Heart left ventricle (tissue), 16 donors: ENCODE measurements around the gene DIAPH2. TPM values are rescaled to one million over a fixed set of nuclear protein-coding genes. Genes with fewer than 3 reads are reported as not detected.

Experiments
- ATAC-seq, 4 donors: fragments of 200-7000 bp; cut with Tn5 transposase; one replicate each; pipeline ENCODE4 v1.9.1; 2020 to 2022; ENCODE audit warnings: moderate library complexity in 4 of 4, mild to moderate bottlenecking in 3 of 4, moderate number of reproducible peaks in 1 of 4
- DNase-seq, 5 donors: peaks; one replicate each; pipeline ENCODE4 v3.0.0-alpha.2; 2020
- H3K27ac ChIP-seq, 12 donors: fragments of 200-600 bp; sonication (generic) in 4 of 12; one replicate each; pipeline versions ENCODE4 v1.5.0 to v1.8.0; 2016 to 2022; ENCODE audit warnings: mild to moderate bottlenecking in 2 of 12
- H3K27me3 ChIP-seq, 9 donors: fragments of 200-600 bp; sonication (generic) in 2 of 9; one replicate each; pipeline versions ENCODE4 v1.5.1 to v1.8.0; 2016 to 2022; ENCODE audit warnings: mild to moderate bottlenecking in 3 of 9
- H3K36me3 ChIP-seq, 9 donors: fragments of 200-600 bp; sonication (generic) in 2 of 9; one replicate each; pipeline versions ENCODE4 v1.5.0 to v1.8.0; 2018 to 2022; ENCODE audit warnings: mild to moderate bottlenecking in 2 of 9
- H3K4me1 ChIP-seq, 12 donors: fragments of 200-600 bp; sonication (generic) in 4 of 12; one replicate each; pipeline versions ENCODE4 v1.5.0 to v1.8.0; 2016 to 2022; ENCODE audit warnings: mild to moderate bottlenecking in 3 of 12
- H3K4me3 ChIP-seq, 12 donors: fragments of 200-600 bp; sonication (generic) in 4 of 12; one replicate each; pipeline versions ENCODE4 v1.5.0 to v1.8.0; 2017 to 2022; ENCODE audit warnings: mild to moderate bottlenecking in 9 of 12, moderate library complexity in 4 of 12
- H3K9me3 ChIP-seq, 12 donors: fragments of 200-600 bp; sonication (generic) in 4 of 12; one replicate each; pipeline versions ENCODE4 v1.5.0 to v1.8.0; 2016 to 2022; ENCODE audit warnings: mild to moderate bottlenecking in 1 of 12
- POLR2A ChIP-seq, 2 donors: fragments of 450-650 bp; IDR thresholded peaks; one replicate each; pipeline ENCODE4 v1.6.1; 2017; ENCODE audit warnings: antibody characterized with exemption in 2 of 2, mild to moderate bottlenecking in 2 of 2, moderate library complexity in 2 of 2
- WGBS, 4 donors: extraction: QIAGEN DNeasy Blood & Tissue Kit in 2 of 4; methylation state at CpG; one replicate each; pipeline versions ENCODE4 v1.1.5 to v1.1.7; 2013 to 2018; 5-methylcytosine and 5-hydroxymethylcytosine counted together
- intact Hi-C, 10 donors: fragments of 100-400 bp; cut with DNase I; formaldehyde crosslinking; loops; one replicate each; pipeline versions ENCODE4 v1.11.1 to v1.14.2; 2022
- polyA plus RNA-seq, 2 donors: library from polyadenylated mRNA; stranded (reverse); fragments of 200-250 nt; gene quantifications; one replicate each; pipeline ENCODE4 v1.2.3, GENCODE V29; 2013
- total RNA-seq, 9 donors: library from RNA; depleted of rRNA in 2 of 9; stranded (reverse); fragments of >200 nt in 2 of 9; fragmentation: NEBNext Ultra II Directional in 3 of 9; extraction: Animal tissue kit (Norgen Biotek cat#: 25700) in 3 of 9; gene quantifications; one replicate each; pipeline versions ENCODE4 v1.1.0 to v1.2.4, GENCODE V29; 2016 to 2023
- TF ChIP-seq, protein P1 (sequence below), 12 donors: fragments of 200-600 bp; sonication (generic) in 4 of 12; IDR thresholded peaks; one replicate each; pipeline versions ENCODE4 v1.5.0 to v1.8.0; 2018 to 2022; ENCODE audit warnings: antibody characterized with exemption in 12 of 12, mild to moderate bottlenecking in 5 of 12
- donor health status: ischemic (EF 13 %, LVEDD 7.1; RV severe dilation, severe dysfunction).
- donor health status: healthy with polysubstance abuse.
- donor health status: DM: no; HTN: yes; CAD: no.
- donor health status: DM: no; HTN: no; CAD: no.
- donor health status: ischemic (EF 25% LVEDD 6.9; RV normal size, moderate dysfunction).
- donor health status: ischemic (EF 25% LVEDD 5.7; RV mildly dilated, moderate dysfunction).
- donor health status: healthy.
- donor health status: DM: yes; HTN: yes; CAD: no.
- donor health status: ischemic (EF 35%, LVEDD 5.7; RV mildly dilated, moderate dysfunction).
- donor health status: nonischemic (EF 11% LVEDD 7.7; RV severe dilation, severe dysfunction).
- donor health status: DM: yes; HTN: yes; CAD: no.
- donor health status: PGD.
- donor health status: ischemic (EF 29% LVEDD 5.4; RV normal size, mild dysfunction).
- donor health status: nonischemic (EF 23%, LVEDD 6.1; RV moderate dilation, normal function).

Gene DIAPH2
- total and polyA plus RNA-seq, 11 donors: 3.7 to 18.8 (median 12.3) TPM

DNA sequence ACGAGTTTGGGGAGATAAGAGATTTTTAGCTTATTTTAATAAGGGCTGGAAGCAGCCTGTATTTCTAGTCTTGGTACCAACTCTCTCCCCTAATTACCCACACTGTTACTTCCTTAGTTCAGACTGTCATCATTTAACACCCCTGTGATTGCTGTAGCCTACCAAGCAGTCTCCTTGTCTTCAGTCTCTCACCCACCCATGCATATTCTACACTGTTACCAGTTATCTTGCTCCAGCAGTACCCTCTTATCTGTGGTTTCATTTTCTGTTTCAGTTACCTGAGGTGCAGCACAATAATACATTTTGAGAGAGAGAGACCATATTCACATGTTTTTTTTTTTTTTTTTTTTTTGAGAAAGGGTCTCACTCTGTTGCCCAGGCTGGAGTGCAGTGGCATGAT lies 80.2 kb downstream of the DIAPH2 start:
- peaks cover 0 to 11% (median 0%) of the 10 kb centered on the region in 9 donors for H3K27me3 ChIP-seq
- H3K4me3 ChIP-seq: no peak overlapping the region
- intact Hi-C loops: loop anchor here in 3 of 10 donors (10.0 kb wide), 2 partner anchors 80 to 920 kb away; partner anchors contain the start of gene DIAPH2 (in 1 of the 3)
- H3K27ac ChIP-seq: no peak overlapping the region
- no peaks in the 10 kb centered on the region for H3K9me3 ChIP-seq
- no peaks in the 10 kb centered on the region for H3K36me3 ChIP-seq
- DNase-seq (no peak), ATAC-seq (no peak)
- no peak for TF ChIP-seq POLR2A (IDR thresholded peaks at IDR 0.05)
- TF ChIP-seq, protein P1, sequence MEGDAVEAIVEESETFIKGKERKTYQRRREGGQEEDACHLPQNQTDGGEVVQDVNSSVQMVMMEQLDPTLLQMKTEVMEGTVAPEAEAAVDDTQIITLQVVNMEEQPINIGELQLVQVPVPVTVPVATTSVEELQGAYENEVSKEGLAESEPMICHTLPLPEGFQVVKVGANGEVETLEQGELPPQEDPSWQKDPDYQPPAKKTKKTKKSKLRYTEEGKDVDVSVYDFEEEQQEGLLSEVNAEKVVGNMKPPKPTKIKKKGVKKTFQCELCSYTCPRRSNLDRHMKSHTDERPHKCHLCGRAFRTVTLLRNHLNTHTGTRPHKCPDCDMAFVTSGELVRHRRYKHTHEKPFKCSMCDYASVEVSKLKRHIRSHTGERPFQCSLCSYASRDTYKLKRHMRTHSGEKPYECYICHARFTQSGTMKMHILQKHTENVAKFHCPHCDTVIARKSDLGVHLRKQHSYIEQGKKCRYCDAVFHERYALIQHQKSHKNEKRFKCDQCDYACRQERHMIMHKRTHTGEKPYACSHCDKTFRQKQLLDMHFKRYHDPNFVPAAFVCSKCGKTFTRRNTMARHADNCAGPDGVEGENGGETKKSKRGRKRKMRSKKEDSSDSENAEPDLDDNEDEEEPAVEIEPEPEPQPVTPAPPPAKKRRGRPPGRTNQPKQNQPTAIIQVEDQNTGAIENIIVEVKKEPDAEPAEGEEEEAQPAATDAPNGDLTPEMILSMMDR (IDR thresholded peaks at IDR 0.05): no peak
- H3K4me1 ChIP-seq: peaks cover 0 to 4% (median 0%) of the 10 kb centered on the region in 12 donors
- WGBS, 4 donors: 54 to 89% (median 77%) methylated on average over 1 of the region's 1 CpG

DNA sequence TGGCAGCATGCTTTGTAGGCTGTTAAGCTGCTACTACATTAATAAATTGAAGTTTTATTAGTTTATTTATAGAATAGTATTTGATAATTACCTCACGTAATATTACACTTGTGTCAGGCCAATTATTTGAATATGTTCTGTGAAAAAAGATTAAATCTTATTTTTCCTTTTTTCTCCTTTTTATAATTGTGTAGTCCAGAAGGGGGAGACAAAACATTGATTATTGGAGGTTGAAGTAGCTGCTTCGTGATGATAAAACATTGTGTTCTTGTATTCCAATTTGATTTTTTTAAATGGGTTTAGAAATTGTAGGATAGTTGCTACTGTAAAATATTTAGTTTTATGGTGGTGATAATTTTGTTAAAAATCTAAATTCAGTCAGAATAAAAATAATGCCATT lies 85.7 kb downstream of the DIAPH2 start:
- intact Hi-C loops: loop anchor here in 1 of 10 donors (5.0 kb wide), 1 partner anchor 72 kb away; no protein-coding TSS in a partner anchor
- 21 to 34% (median 24%) methylated on average over 2 of the region's 2 CpGs for WGBS, 4 donors
- H3K4me1 ChIP-seq: peaks cover 0 to 11% (median 0%) of the 10 kb centered on the region in 12 donors
- H3K9me3 ChIP-seq: no peaks in the 10 kb centered on the region
- TF ChIP-seq POLR2A (IDR thresholded peaks at IDR 0.05): no peak
- TF ChIP-seq, protein P1 (IDR thresholded peaks at IDR 0.05): peak in 11 of 12 donors; percentile 10 to 55 (median 40)
- H3K27me3 ChIP-seq: peaks cover 0 to 3% (median 0%) of the 10 kb centered on the region in 9 donors
- H3K27ac ChIP-seq: no peak overlapping the region
- DNase-seq: no peak
- H3K4me3 ChIP-seq: no peak overlapping the region
- ATAC-seq: no peak
- no peaks in the 10 kb centered on the region for H3K36me3 ChIP-seq

DNA sequence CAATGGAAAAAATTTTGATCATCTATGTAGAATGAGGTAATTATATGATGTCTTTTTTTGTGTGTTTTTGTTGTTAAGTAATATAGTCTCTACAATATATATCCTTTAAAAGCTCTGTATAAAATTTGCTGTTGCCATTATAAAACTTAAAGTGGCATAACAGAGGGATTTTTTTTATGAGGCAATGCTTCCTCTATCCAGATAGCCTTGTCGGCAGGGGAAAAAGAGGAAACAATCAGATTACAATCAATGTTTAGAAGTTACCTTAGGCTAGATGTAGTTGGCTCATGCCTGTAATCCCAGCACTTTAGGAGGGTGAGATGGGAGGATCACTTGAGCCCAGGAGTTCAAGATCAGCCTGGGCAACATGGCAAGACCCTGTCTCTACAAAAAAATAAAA lies 86.8 kb downstream of the DIAPH2 start:
- H3K9me3 ChIP-seq: no peaks in the 10 kb centered on the region

DNA sequence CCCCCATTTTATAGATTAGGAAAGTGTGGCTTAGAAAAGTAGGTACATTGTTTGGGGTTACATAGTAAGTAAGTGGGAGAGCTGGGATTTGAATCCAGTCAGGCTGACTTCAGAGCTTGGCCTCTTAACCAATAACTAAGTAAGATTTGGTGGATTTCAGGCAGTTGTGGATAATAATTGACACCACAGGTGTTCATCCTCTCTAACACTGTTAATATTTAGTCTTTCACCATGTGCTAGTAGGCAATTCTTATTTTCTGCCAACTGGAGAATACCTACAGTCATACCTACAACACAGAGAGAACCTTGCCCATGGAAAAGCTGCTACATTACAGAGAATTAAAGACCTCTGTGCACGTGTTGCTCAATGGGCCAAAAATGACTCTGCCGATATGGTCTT lies 89.5 kb downstream of the DIAPH2 start:
- 78 to 100% (median 91%) methylated on average over 2 of the region's 2 CpGs for WGBS, 4 donors
- Histone ChIP-seq H3K9me3 (no peaks in the 10 kb centered on the region), H3K4me1 (peaks cover 0 to 11% (median 0%) of the 10 kb centered on the region in 12 donors), H3K4me3 (no peak overlapping the region), H3K27me3 (no peaks in the 10 kb centered on the region), H3K36me3 (no peaks in the 10 kb centered on the region), H3K27ac (no peak overlapping the region)
- intact Hi-C loops: loop anchor here in 1 of 10 donors (5.0 kb wide), 1 partner anchor 68 kb away; no protein-coding TSS in a partner anchor
- DNase-seq (no peak), ATAC-seq (no peak)
- TF ChIP-seq POLR2A (IDR thresholded peaks at IDR 0.05): no peak
- TF ChIP-seq, protein P1 (IDR thresholded peaks at IDR 0.05): no peak

More for the DNA sequence above, 86.8 kb downstream of the DIAPH2 start:
- 41 to 69% (median 64%) methylated on average over 1 of the region's 1 CpG for WGBS, 4 donors
- no peaks in the 10 kb centered on the region for H3K36me3 ChIP-seq
- no peak for ATAC-seq
- intact Hi-C loops: loop anchor here in 1 of 10 donors (5.0 kb wide), 1 partner anchor 71 kb away; no protein-coding TSS in a partner anchor
- H3K4me1 ChIP-seq: peaks cover 0 to 11% (median 0%) of the 10 kb centered on the region in 12 donors
- no peak overlapping the region for H3K27ac ChIP-seq
- TF ChIP-seq, protein P1 (IDR thresholded peaks at IDR 0.05): no peak
- TF ChIP-seq POLR2A (IDR thresholded peaks at IDR 0.05): no peak
- H3K27me3 ChIP-seq: peaks cover 0 to 3% (median 0%) of the 10 kb centered on the region in 9 donors
- H3K4me3 ChIP-seq: no peak overlapping the region
- no peak for DNase-seq
